HG03442 (cell line): ENCODE measurements around the gene MAP3K9.
"Not testable (repeated sequence)": the region's sequence is repeated elsewhere in the genome, so short reads cannot be mapped to it uniquely, and the experiment has no call there.

Source experiments
- ATAC-seq: cut with Tn5 transposase; IDR thresholded peaks from one replicate; pipeline ENCODE4 v1.9.1; 2021; ENCODE audit warnings: mild to moderate bottlenecking, moderate library complexity; ENCODE audit not compliant: unreplicated experiment

Gene MAP3K9

GRCh38 chr14:70726651-70727375 lies 82.5 kb downstream of the MAP3K9 start:
- ATAC-seq = no peak

DNA sequence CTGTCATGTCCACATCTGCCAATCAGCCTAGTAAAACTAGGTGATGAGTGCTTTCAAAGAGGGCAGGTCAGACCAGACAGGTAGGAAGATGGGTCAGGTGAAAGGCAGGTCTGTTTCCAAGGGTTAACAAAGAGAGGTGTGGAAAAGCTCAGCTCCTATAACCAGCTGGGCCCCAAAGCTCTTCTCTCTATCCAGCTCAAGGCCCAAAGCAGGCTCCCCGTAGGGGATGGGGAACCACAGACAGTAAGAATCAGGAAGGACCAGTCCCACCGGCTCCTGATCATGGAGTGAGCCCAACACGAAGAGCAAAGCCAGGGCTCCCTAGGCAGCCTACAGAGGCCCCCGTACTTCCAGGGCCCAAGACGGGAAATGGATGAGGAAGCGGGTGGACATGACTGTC lies 84.4 kb downstream of the MAP3K9 start:
- ATAC-seq = no peak

GRCh38 chr14:70724110-70724509 lies 85.2 kb downstream of the MAP3K9 start:
- ATAC-seq = no peak

GRCh38 chr14:70723276-70723675 lies 86.0 kb downstream of the MAP3K9 start:
- no peak for ATAC-seq

DNA sequence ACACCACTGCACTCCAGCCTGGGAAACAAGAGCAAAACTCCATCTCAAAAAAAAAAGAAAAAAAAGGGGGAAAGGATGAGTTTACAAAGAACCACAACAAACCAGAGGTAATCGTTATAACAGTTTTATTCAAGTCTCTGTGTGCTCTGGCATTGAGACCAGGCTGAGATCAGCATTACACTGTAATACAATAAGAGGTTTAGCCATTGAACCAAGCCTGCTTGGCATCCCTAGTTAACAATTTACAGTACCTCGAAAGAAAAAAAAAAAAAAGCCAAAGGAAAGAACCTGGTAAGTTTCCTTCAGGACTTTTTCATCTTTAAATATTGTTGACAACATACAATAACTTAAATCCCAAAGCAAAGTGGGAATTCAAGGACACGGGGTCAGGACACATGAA lies 86.9 kb downstream of the MAP3K9 start:
- no peak for ATAC-seq

DNA sequence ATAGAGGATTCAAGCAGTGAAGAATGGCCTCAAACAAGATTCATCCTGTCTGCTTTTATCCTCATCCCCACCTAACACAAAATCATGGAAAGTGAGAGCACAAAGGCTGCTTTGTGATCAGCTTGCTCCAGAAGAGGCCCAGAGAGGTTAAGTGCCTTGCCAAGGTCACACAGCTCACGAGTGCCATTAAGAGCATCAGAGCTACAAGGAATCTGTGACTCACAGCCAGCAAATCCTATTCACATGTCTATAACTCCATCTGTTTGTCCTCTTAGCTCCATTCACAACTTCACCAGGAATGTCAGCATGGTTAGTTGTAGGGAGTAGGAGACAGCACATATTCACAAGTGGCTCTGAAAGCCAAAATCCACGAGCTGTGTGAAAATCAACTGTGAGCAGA lies 87.8 kb downstream of the MAP3K9 start:
- no peak for ATAC-seq

GRCh38 chr14:70718383-70719118 lies 90.8 kb downstream of the MAP3K9 start:
- ATAC-seq = no peak

GRCh38 chr14:70716958-70717357 lies 92.4 kb downstream of the MAP3K9 start:
- ATAC-seq = no peak

DNA sequence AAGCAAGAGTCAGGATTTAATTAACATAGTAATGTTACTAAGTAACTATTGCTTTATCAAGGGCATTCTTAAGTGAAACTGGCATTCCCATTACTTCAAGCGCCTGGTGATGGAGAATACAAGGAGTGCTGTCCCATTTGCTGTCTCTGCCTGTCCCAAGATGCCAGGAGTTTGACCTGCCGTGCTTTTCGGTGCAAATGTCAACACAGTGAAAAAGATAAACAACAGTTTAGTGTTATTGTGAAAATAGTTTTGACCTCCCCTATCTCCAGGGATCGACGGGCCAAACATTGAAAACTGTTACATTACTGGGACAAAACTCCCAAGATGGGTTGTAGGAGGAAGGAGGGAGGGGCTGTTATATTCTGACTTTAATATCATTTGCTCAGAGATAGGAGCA lies 92.8 kb downstream of the MAP3K9 start:
- ATAC-seq = no peak

GRCh38 chr14:70714055-70714550 lies 95.2 kb downstream of the MAP3K9 start:
- no peak for ATAC-seq

- ATAC-seq = no peak
Measured at GRCh38 chr14:70713511-70713916, 95.8 kb downstream of the MAP3K9 start.

DNA sequence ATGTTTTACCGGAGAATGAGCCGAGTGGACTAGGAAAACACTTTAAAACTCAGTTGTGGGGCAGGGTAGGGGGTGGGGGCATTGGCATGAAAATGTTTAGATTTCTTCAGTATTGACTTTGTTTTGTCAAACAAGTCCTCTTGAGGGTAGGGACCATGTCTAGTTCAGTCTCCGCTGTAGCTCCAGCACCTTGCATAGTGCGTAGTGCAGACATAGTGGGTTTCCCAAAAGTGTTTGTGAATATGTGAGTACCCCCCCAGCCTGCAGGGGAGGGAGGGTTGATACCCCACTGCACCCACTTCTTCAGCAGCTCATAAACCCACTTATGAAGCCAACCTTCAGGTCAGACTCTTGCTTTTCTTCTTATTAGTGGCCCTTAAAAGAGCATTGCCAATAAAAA lies 96.2 kb downstream of the MAP3K9 start:
- no peak for ATAC-seq

DNA sequence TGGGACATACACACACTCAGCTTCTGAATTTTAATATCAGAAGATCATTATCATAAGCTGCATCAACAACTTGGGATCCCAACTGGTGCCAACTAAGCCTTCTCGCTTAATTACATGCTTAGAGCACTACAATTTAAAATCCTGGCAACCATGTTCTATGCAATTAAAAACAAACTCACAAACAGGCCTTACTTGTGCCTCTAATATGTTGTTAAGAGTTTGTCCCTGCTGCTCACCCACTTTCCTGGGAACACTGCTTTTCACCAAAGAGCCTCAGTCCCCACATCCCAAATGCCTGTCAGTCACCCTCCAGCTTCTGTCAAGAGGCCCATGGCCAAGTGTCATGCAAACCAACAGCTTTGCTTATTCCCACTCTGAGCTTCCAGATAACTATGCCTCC lies 97.9 kb downstream of the MAP3K9 start:
- no peak for ATAC-seq

DNA sequence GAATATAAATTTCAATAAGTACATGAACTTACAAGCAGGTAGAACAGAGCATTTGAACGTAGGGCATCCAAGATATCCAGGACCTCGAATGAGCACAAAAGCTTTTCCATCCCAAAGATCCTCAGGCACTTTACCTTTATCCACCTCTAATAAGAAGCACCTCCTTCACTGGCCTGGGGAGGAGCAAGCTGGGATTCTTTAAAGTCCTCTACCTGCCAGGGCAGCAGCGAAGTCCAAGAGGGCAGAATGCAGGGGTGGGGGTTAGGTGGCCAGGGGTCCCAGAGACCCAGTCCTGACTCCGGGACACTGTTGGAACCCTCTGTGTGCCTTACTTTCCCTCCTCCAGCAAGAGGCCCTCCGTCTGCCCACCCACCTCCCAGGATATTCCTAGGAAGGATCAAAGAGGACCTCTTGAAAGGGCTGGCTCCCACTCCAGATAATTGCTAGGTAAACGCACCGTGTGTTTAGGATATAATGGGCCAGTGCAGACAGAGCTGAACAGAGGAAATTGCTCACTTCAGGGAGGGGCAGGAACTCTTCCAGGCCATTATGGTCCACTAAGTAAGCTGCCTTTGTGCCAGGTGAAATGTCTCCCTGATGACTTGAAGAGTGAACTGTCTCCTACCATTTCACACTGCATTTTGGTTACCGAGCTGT lies 99.5 kb downstream of the MAP3K9 start:
- ATAC-seq = no peak

- ATAC-seq = no peak
Measured at GRCh38 chr14:70708717-70709570, 100.4 kb downstream of the MAP3K9 start.

DNA sequence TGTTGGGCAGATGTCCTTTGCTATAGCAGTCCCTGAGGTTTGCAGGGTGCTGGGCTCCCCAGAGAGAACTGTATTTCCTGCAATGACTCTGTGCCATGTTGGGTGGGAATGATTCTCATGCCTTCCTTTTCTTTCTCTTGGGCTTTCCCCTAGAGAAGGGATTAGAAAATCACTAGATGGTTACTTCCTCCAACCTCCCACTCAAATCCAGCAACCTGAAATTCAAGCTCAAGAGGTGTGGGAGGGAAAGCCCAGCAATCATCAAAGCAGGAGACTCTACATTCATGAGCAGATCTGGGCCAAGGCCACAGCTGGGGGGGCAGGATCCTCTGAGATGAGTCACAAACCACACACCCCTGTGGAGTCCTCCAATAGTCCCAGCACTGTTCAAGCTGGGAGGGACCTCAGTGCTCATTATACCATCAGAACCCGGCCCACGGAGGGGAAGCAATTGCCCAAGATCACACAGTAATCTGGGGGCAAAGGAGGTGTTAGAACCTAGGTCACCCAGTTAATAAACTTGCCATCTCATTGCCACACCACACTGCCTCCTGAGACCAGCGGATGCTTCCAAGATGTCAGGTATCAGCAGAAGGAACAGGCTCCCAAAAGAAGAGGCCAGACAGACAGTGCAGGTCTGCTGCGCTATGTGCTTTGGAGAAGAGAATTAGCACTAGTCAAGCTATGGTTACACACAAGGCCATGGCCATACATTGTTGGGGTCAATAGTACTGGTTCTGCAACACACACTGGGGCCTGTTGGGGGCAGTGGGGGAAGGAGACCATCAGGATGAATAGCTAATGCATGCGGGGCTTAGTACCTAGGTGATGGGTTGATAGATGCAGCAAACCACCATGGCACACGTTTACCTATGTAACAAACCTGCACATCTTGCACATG lies 101.9 kb downstream of the MAP3K9 start:
- peak; percentile 83 for ATAC-seq

DNA sequence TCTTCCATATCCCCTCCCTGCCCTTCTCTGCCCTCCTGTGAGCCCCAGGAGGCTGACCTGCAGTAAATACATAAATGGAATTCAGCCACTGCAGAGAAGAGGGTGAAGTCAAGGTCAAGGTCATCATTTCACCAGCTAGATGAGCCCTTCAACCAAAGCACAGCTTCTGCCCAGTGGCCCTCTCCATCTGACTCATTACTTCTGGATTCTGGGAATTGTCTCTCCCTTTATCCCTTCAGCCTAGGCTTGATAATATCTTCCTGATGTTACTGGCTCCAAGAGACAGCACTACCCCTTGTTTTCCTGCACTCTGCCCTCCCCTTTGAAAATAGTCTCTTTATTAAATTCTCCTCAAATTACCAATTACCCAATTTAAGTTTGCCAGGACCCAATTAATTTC lies 103.1 kb downstream of the MAP3K9 start:
- ATAC-seq = no peak

DNA sequence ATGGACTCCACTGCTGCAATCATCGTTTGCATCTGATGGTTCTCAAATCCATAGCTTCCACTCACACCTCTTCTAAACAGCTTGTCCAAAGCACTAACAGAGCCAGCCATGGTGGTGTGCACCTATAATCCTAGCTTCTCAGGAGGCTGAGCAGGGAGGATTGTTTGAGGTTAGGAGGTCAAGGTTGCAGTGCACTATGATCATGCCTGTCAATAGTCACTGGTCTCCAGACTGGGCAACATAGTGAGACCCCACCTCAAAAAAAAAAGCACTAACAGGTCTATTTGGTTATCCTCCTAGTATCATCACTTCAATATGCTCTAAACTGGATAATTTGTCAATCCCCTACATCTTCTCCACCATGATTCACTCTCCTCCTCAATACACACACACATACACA lies 104.4 kb downstream of the MAP3K9 start:
- no peak for ATAC-seq

- ATAC-seq = not testable (repeated sequence)
Measured at GRCh38 chr14:70703621-70704168, 105.6 kb downstream of the MAP3K9 start.

GRCh38 chr14:70702161-70702560 lies 107.2 kb downstream of the MAP3K9 start:
- no peak for ATAC-seq
